Loucy (cell line): Measurements from ENCODE around the gene SCEL.

Experiments used
- H2AFZ ChIP-seq: fragments of 200-600 bp; sonication (generic); 2 replicates; pipeline ENCODE4 v1.6.0; 2016; ENCODE audit warnings: antibody characterized with exemption, mild to moderate bottlenecking, low read length, moderate library complexity
- H3F3A ChIP-seq: fragments of 200-600 bp; 2 replicates; pipeline ENCODE4 v1.6.0; 2016; ENCODE audit warnings: antibody characterized with exemption, low read depth, mild to moderate bottlenecking
- H3K27me3 ChIP-seq: fragments of 200-600 bp; sonication (generic); 2 replicates; pipeline ENCODE4 v1.6.1; 2014; ENCODE audit warnings: low read length, mild to moderate bottlenecking; ENCODE audit not compliant: insufficient read depth, poor library complexity, severe bottlenecking
- H3K36me3 ChIP-seq: fragments of 200-600 bp; sonication (generic); 2 replicates; pipeline ENCODE4 v1.6.1; 2016; ENCODE audit warnings: low read length; ENCODE audit not compliant: insufficient read depth
- H3K4me1 ChIP-seq: fragments of 200-600 bp; sonication (generic); 2 replicates; pipeline ENCODE4 v1.5.1; 2014; ENCODE audit warnings: low read length, mild to moderate bottlenecking; ENCODE audit not compliant: insufficient read depth, poor library complexity, severe bottlenecking
- H3K4me2 ChIP-seq: fragments of 200-600 bp; sonication (generic); 2 replicates; pipeline ENCODE4 v1.6.0; 2014; ENCODE audit warnings: antibody characterized with exemption, low read length, low read depth, mild to moderate bottlenecking; ENCODE audit not compliant: poor library complexity, severe bottlenecking
- H3K4me3 ChIP-seq: fragments of 200-600 bp; sonication (generic); 2 replicates; pipeline ENCODE4 v1.5.1; 2014; ENCODE audit warnings: low read length, mild to moderate bottlenecking, mixed read lengths; ENCODE audit not compliant: poor library complexity, severe bottlenecking
- H3K79me2 ChIP-seq: fragments of 200-600 bp; sonication (generic); 2 replicates; pipeline ENCODE4 v1.6.1; 2014; ENCODE audit warnings: low read length; ENCODE audit not compliant: insufficient read depth
- H3K9ac ChIP-seq: fragments of 200-600 bp; sonication (generic); 2 replicates; pipeline ENCODE4 v1.6.0; 2014; ENCODE audit warnings: mild to moderate bottlenecking, low read depth, low read length, moderate library complexity; ENCODE audit not compliant: poor library complexity, severe bottlenecking
- H3K9me2 ChIP-seq: fragments of 200-600 bp; sonication (generic); replicated peaks from 2 replicates; pipeline ENCODE4 v1.6.1; 2016; ENCODE audit warnings: low read depth, low read length, mixed read lengths
- H3K9me3 ChIP-seq: fragments of 200-600 bp; sonication (generic); 2 replicates; pipeline ENCODE4 v1.6.1; 2014; ENCODE audit warnings: mild to moderate bottlenecking, antibody characterized with exemption, low read length, low read depth; ENCODE audit not compliant: insufficient read depth
- H4K20me1 ChIP-seq: fragments of 200-600 bp; sonication (generic); 2 replicates; pipeline ENCODE4 v1.6.0; 2014; ENCODE audit warnings: antibody characterized with exemption, low read length, mild to moderate bottlenecking; ENCODE audit not compliant: insufficient read depth, poor library complexity, severe bottlenecking
- CTCF ChIP-seq: fragments of 200-600 bp; sonication (generic); conservative IDR thresholded peaks from 2 replicates; pipeline ENCODE4 v1.5.1; 2014; ENCODE audit warnings: mild to moderate bottlenecking, antibody characterized with exemption, low read length
- EZH2phosphoT487 ChIP-seq: fragments of 200-600 bp; IDR thresholded peaks from 2 replicates; pipeline ENCODE4 v1.6.1; 2018; ENCODE audit warnings: antibody characterized with exemption, mild to moderate bottlenecking, moderate library complexity, borderline replicate concordance

SCEL gene

GRCh38 chr13:77548594-77548993, 13.1 kb downstream of the SCEL start:
- Histone ChIP-seq H3K4me1 (no peaks in the 10 kb centered on the region), H2AFZ (no peak overlapping the region), H3K4me3 (no peak overlapping the region), H3K4me2 (no peak overlapping the region), H3K9ac (no peak overlapping the region), H4K20me1 (no peaks in the 10 kb centered on the region), H3K36me3 (no peaks in the 10 kb centered on the region), H3F3A (no peaks in the 10 kb centered on the region), H3K79me2 (no peaks in the 10 kb centered on the region), H3K9me3 (no peaks in the 10 kb centered on the region), H3K27me3 (no peaks in the 10 kb centered on the region), H3K9me2 (no peaks in the 10 kb centered on the region)
- TF ChIP-seq EZH2phosphoT487 = no peak
- no peak for TF ChIP-seq CTCF

- no peaks in the 10 kb centered on the region for H3K27me3 ChIP-seq
- H3K9ac ChIP-seq = no peak overlapping the region
- H3K79me2 ChIP-seq = no peaks in the 10 kb centered on the region
Observed at GRCh38 chr13:77554069-77554468, 18.6 kb downstream of the SCEL start.

GRCh38 chr13:77555246-77555645, 19.7 kb downstream of the SCEL start:
- TF ChIP-seq EZH2phosphoT487 (no peak), CTCF (no peak)
- Histone ChIP-seq H3K4me1 (no peaks in the 10 kb centered on the region), H3K36me3 (no peaks in the 10 kb centered on the region), H4K20me1 (no peaks in the 10 kb centered on the region), H2AFZ (no peak overlapping the region), H3K27me3 (no peaks in the 10 kb centered on the region), H3K4me3 (no peak overlapping the region), H3F3A (no peaks in the 10 kb centered on the region), H3K9me3 (no peaks in the 10 kb centered on the region), H3K4me2 (no peak overlapping the region), H3K9ac (no peak overlapping the region), H3K79me2 (no peaks in the 10 kb centered on the region), H3K9me2 (no peaks in the 10 kb centered on the region)

More at GRCh38 chr13:77554069-77554468, 18.6 kb downstream of the SCEL start:
- no peak overlapping the region for H3K4me3 ChIP-seq
- no peak overlapping the region for H2AFZ ChIP-seq
- no peaks in the 10 kb centered on the region for H3K4me1 ChIP-seq
- H3K36me3 ChIP-seq = no peaks in the 10 kb centered on the region
- no peak overlapping the region for H3K4me2 ChIP-seq
- no peaks in the 10 kb centered on the region for H3F3A ChIP-seq
- no peaks in the 10 kb centered on the region for H4K20me1 ChIP-seq
- H3K9me2 ChIP-seq = no peaks in the 10 kb centered on the region
- H3K9me3 ChIP-seq = no peaks in the 10 kb centered on the region
- TF ChIP-seq EZH2phosphoT487 (no peak), CTCF (no peak)
